ENCODE measurements around the gene PGPEP1. TPM values are rescaled to one million over a fixed set of nuclear protein-coding genes. Genes with fewer than 3 reads are reported as not detected.
"Not testable (repeated sequence)": the region's sequence is repeated elsewhere in the genome, so short reads cannot be mapped to it uniquely, and the experiment has no call there.

The PGPEP1 gene
- total RNA-seq, 1 donor from 2014 or later, result 34.4 TPM

GRCh38 chr19:18348171-18348570 lies 7.8 kb downstream of the PGPEP1 start:
- Histone ChIP-seq H3K36me3 (ENCODE audit: control insufficient read depth, insufficient read depth, low read length) (no peaks in the 10 kb centered on the region), H3K27me3 (ENCODE audit: control insufficient read depth, insufficient read depth, low read length) (no peaks in the 10 kb centered on the region), H3K4me3 (ENCODE audit: low read depth, low read length) (no peak overlapping the region)
- TF ChIP-seq CTCF (IDR thresholded peaks at IDR 0.05; ENCODE audit: insufficient read depth, low read length, poor library complexity, severe bottlenecking), result no peak
- DNase-seq (ENCODE audit: low read depth), result no peak

- not testable (repeated sequence) for H3K27me3 ChIP-seq (ENCODE audit: control insufficient read depth, insufficient read depth, low read length); H3K4me3 ChIP-seq (ENCODE audit: low read depth, low read length); DNase-seq (ENCODE audit: low read depth); H3K36me3 ChIP-seq (ENCODE audit: control insufficient read depth, insufficient read depth, low read length)
Measured at GRCh38 chr19:18348818-18349339, 8.5 kb downstream of the PGPEP1 start.

- H3K27me3 ChIP-seq (ENCODE audit: control insufficient read depth, insufficient read depth, low read length), result no peaks in the 10 kb centered on the region
- H3K4me3 ChIP-seq (ENCODE audit: low read depth, low read length), result no peak overlapping the region
- TF ChIP-seq CTCF (IDR thresholded peaks at IDR 0.05; ENCODE audit: insufficient read depth, low read length, poor library complexity, severe bottlenecking), result peak; percentile 93
- no peak for DNase-seq (ENCODE audit: low read depth)
- no peaks in the 10 kb centered on the region for H3K36me3 ChIP-seq (ENCODE audit: control insufficient read depth, insufficient read depth, low read length)
Measured at GRCh38 chr19:18349524-18350128, 9.2 kb downstream of the PGPEP1 start.

- DNase-seq (ENCODE audit: low read depth), result no peak
- H3K27me3 ChIP-seq (ENCODE audit: control insufficient read depth, insufficient read depth, low read length), result no peaks in the 10 kb centered on the region
- H3K4me3 ChIP-seq (ENCODE audit: low read depth, low read length), result no peak overlapping the region
- no peak for TF ChIP-seq CTCF (IDR thresholded peaks at IDR 0.05; ENCODE audit: insufficient read depth, low read length, poor library complexity, severe bottlenecking)
- no peaks in the 10 kb centered on the region for H3K36me3 ChIP-seq (ENCODE audit: control insufficient read depth, insufficient read depth, low read length)
Measured at GRCh38 chr19:18350490-18350889, 10.1 kb downstream of the PGPEP1 start.

GRCh38 chr19:18351544-18351943 lies 11.1 kb downstream of the PGPEP1 start:
- TF ChIP-seq CTCF (IDR thresholded peaks at IDR 0.05; ENCODE audit: insufficient read depth, low read length, poor library complexity, severe bottlenecking), result no peak
- no peak overlapping the region for H3K4me3 ChIP-seq (ENCODE audit: low read depth, low read length)
- H3K36me3 ChIP-seq (ENCODE audit: control insufficient read depth, insufficient read depth, low read length), result peaks cover 1% of the 10 kb centered on the region
- no peaks in the 10 kb centered on the region for H3K27me3 ChIP-seq (ENCODE audit: control insufficient read depth, insufficient read depth, low read length)
- DNase-seq (ENCODE audit: low read depth), result no peak

- H3K36me3 ChIP-seq (ENCODE audit: control insufficient read depth, insufficient read depth, low read length), result peaks cover 3% of the 10 kb centered on the region
- no peaks in the 10 kb centered on the region for H3K27me3 ChIP-seq (ENCODE audit: control insufficient read depth, insufficient read depth, low read length)
- no peak overlapping the region for H3K4me3 ChIP-seq (ENCODE audit: low read depth, low read length)
- TF ChIP-seq CTCF (IDR thresholded peaks at IDR 0.05; ENCODE audit: insufficient read depth, low read length, poor library complexity, severe bottlenecking), result no peak
- DNase-seq (ENCODE audit: low read depth), result no peak
Measured at GRCh38 chr19:18353378-18354005, 13.1 kb downstream of the PGPEP1 start.

GRCh38 chr19:18354743-18355142 lies 14.3 kb downstream of the PGPEP1 start:
- not testable (repeated sequence) for H3K36me3 ChIP-seq (ENCODE audit: control insufficient read depth, insufficient read depth, low read length); H3K4me3 ChIP-seq (ENCODE audit: low read depth, low read length); H3K27me3 ChIP-seq (ENCODE audit: control insufficient read depth, insufficient read depth, low read length); DNase-seq (ENCODE audit: low read depth)
